Inflammatory macrophage (primary cell): ENCODE data around the gene CDK2.
"Not testable (repeated sequence)": the region's sequence is repeated elsewhere in the genome, so short reads cannot be mapped to it uniquely, and the experiment has no call there.

Experiments
- DNase-seq, 2 donors: peaks; one replicate each; pipeline ENCODE4 v3.0.0-alpha.2; 2020 to 2022

The CDK2 gene

GRCh38 chr12:55982319-55982936 lies 15.8 kb downstream of the CDK2 start:
- DNase-seq, result peak; percentile 87 to 91

GRCh38 chr12:55983232-55983842 lies 16.7 kb downstream of the CDK2 start:
- DNase-seq, result peak; percentile 28 to 47

- DNase-seq, result peak in 1 of 2 donors; percentile 37
Observed at GRCh38 chr12:55984861-55985260, 18.2 kb downstream of the CDK2 start.

- peak; percentile 37 to 39 for DNase-seq
Observed at GRCh38 chr12:55985341-55985740, 18.7 kb downstream of the CDK2 start.

GRCh38 chr12:55985976-55986375 lies 19.3 kb downstream of the CDK2 start:
- not testable (repeated sequence) for DNase-seq

- no peak for DNase-seq
Observed at GRCh38 chr12:55991110-55991509, 24.5 kb downstream of the CDK2 start.

- DNase-seq, result no peak
Observed at GRCh38 chr12:55993230-55993853, 26.7 kb downstream of the CDK2 start.

- DNase-seq, result no peak
Observed at GRCh38 chr12:55995366-55995765, 28.7 kb downstream of the CDK2 start.

GRCh38 chr12:55996201-55996714 lies 29.6 kb downstream of the CDK2 start:
- peak; percentile 67 to 69 for DNase-seq

- peak; percentile 97 to 98 for DNase-seq
Observed at GRCh38 chr12:55996715-55997534, 30.3 kb downstream of the CDK2 start, which contains the start of gene SUOX. Gene SUOX, plus strand, starts transcription at chr12:55997276. Its CDS starts 4,946 bp downstream, at chr12:56002222.

GRCh38 chr12:55997535-55997859 lies 30.9 kb downstream of the CDK2 start:
- no peak for DNase-seq

GRCh38 chr12:55999522-55999921 lies 32.9 kb downstream of the CDK2 start:
- DNase-seq, result not testable (repeated sequence)

GRCh38 chr12:55999999-56000540 lies 33.4 kb downstream of the CDK2 start:
- DNase-seq, result not testable (repeated sequence)

- no peak for DNase-seq
Observed at GRCh38 chr12:56001487-56002100, 35.0 kb downstream of the CDK2 start.

GRCh38 chr12:56003376-56003775 lies 36.7 kb downstream of the CDK2 start:
- DNase-seq, result peak; percentile 85 to 89

- no peak for DNase-seq
Observed at GRCh38 chr12:56004211-56004610, 37.6 kb downstream of the CDK2 start.

- no peak for DNase-seq
Observed at GRCh38 chr12:56007564-56008559, 41.2 kb downstream of the CDK2 start.

- DNase-seq, result no peak
Observed at GRCh38 chr12:56010111-56010570, 43.5 kb downstream of the CDK2 start.

- no peak for DNase-seq
Observed at GRCh38 chr12:56011509-56012090, 45.0 kb downstream of the CDK2 start.

- DNase-seq, result peak; percentile 15 to 18
Observed at GRCh38 chr12:56013482-56013881, 46.9 kb downstream of the CDK2 start.
